Stimulated activated CD8-positive, alpha-beta memory T cell treated with anti-CD3 and anti-CD28 coated beads, Interleukin-12 subunit alpha, Interleukin-12 subunit beta, amount 100 ng/mL, for 24 hours (primary cell): ENCODE data around the gene CSRP1.
"Not testable (repeated sequence)": the region's sequence is repeated elsewhere in the genome, so short reads cannot be mapped to it uniquely, and the experiment has no call there.

Experiments used
- DNase-seq: peaks from one replicate; pipeline ENCODE4 v3.0.0-alpha.2; 2020; ENCODE audit errors: extremely low read depth

Gene CSRP1

GRCh38 chr1:201476670-201477344 lies 30.1 kb downstream of the CSRP1 start:
- DNase-seq: no peak

GRCh38 chr1:201475915-201476669 lies 30.8 kb downstream of the CSRP1 start:
- no peak for DNase-seq

- DNase-seq: no peak
Observed at GRCh38 chr1:201475130-201475529, 31.8 kb downstream of the CSRP1 start.

DNA sequence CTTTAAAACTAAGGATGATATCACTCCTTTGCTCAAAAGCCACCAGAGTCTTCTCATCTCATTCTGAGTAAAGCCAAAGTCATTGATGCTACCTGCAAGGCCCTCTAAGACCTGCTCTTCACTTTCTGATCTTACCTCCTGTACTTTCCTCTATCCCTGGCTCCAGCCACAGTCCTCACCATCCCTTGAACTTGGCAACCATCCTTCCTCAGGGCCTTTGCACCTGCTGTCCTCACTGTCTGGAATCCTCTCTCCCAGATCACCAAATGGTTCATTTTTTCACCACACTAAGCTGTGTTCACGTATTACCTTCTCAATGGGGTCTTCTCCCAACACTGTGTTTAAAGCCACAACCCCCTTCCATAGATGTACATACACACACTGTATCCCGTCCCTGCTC lies 33.6 kb downstream of the CSRP1 start:
- no peak for DNase-seq

DNA sequence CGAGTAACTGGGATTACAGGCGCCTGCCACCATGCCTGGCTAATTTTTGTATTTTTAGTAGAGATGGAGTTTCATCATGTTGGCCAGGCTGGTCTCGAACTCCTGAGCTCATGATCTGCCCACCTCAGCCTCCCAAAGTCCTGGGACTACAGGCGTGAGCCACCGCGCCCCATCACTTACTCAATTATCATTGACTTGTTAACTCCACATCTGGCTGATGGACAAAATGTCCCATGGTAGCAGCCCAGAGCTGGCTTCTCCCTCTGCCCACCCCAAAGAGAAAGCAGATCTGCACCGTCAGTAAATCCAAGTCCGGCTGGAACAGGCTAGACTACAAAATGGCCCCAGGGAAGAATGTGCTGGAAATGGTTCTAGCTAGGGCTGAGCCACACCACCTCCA lies 34.6 kb downstream of the CSRP1 start:
- not testable (repeated sequence) for DNase-seq

- DNase-seq: no peak
Observed at GRCh38 chr1:201471772-201472171, 35.2 kb downstream of the CSRP1 start.

- no peak for DNase-seq
Observed at GRCh38 chr1:201470581-201470980, 36.3 kb downstream of the CSRP1 start.

GRCh38 chr1:201469645-201470074 lies 37.3 kb downstream of the CSRP1 start:
- no peak for DNase-seq

GRCh38 chr1:201468844-201469644 lies 37.9 kb downstream of the CSRP1 start, which contains the start of gene PHLDA3:
TSS of gene PHLDA3 (minus strand) at chr1:201469188. CDS start at chr1:201468786, 402 bp downstream.
- no peak for DNase-seq

GRCh38 chr1:201468501-201468843 lies 38.5 kb downstream of the CSRP1 start:
- DNase-seq: no peak

GRCh38 chr1:201466492-201466891 lies 40.4 kb downstream of the CSRP1 start:
- no peak for DNase-seq

GRCh38 chr1:201465698-201466290 lies 41.1 kb downstream of the CSRP1 start:
- no peak for DNase-seq

GRCh38 chr1:201463071-201463552 lies 43.8 kb downstream of the CSRP1 start:
- no peak for DNase-seq

- no peak for DNase-seq
Observed at GRCh38 chr1:201461645-201462441, 45.1 kb downstream of the CSRP1 start.

DNA sequence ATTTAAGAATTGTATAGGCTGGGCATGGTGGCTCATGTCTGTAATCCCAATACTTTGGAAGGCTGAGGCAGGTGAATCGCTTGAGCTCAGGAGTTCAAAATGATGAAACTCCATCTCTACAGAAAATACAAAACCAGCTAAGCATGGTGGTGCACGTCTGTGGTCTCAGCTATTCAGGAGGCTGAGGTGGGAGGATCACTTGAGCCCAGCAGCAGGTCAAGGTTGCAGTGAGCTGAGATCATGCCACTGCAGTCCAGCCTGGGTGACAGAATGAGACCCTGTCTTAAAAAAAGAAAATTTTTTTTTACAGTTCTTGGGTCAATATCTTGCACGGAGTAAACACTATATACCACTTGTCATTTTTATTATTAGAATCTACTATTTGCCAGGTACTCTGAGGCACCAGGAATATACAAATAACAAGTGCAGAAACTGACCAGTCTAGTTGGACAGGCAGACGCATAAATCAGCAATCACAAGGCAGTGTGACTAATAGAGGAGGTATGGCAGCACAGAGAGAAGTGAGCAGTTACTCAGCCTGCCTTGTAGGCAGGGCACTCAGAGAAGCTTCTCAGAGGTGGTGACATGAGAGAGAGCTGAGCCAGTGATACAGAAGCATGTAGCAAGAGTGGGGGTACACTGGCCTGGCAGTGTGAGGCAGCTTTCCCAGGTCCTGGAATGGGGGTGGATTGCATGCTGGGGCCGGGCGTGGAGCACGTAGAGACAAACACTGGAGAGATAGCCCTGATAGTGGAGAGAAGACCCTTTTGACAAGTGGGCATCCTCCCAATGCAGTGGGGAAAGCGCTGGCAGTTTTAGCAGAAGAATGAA lies 45.9 kb downstream of the CSRP1 start:
- DNase-seq: no peak

DNA sequence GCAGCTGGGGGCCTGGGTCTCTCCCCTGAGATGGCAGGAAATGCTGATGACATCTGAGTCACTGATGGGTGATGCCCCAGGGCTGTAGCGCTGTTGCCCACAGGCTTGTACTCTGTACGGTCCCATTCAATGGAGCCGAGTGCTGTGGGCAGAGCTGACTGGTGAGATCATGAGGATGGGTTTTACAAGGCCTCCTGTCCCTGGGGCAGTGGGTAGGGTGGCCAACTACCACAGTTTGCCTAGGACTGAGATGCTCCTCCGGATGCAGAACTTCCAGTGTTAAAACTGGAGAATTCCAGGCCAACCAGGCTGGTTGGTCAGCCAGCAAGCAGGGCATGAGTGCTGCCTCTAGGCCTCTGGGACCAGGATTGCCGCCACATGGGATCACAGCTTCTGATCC lies 47.1 kb downstream of the CSRP1 start:
- no peak for DNase-seq

DNA sequence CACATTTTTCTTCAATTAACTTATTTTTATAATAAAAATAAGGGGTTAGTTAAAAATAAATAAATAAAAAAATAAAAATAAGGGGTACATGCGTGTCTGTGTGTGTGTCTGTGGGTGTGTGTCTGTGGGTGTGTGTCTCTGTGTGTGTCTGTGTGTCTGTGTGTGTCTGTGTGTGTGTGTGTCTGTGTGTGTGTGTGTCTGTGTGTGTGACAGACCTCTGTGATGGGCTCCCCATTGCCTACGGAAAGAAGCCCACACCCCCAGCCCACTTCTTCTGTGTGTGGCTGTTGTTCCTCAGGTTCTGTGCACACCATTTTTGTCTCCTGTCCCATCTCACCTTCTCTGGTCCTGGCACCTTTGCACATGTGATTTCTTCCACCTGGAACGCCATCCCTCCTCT lies 47.9 kb downstream of the CSRP1 start:
- no peak for DNase-seq

DNA sequence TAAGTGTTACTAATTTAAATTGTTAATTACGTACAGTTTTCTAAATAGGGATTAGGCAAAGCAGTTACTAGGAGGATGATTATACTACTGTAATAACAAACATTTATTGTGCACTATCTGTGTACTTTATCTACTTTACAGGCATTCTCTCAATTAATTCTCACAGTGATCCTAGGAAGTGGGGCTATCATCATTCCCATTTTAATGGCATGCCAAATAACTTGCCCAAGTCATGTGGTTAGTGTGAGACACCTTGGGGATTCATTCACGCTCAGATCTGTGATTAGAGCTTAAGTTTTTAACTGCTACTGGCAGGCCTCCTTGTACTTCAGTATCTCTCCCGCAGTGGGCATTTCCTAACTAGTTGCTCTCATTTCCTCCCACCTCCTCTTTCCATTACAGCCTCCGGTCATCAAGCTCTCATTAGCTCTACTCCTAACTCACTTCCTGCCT lies 49.4 kb downstream of the CSRP1 start:
- no peak for DNase-seq

DNA sequence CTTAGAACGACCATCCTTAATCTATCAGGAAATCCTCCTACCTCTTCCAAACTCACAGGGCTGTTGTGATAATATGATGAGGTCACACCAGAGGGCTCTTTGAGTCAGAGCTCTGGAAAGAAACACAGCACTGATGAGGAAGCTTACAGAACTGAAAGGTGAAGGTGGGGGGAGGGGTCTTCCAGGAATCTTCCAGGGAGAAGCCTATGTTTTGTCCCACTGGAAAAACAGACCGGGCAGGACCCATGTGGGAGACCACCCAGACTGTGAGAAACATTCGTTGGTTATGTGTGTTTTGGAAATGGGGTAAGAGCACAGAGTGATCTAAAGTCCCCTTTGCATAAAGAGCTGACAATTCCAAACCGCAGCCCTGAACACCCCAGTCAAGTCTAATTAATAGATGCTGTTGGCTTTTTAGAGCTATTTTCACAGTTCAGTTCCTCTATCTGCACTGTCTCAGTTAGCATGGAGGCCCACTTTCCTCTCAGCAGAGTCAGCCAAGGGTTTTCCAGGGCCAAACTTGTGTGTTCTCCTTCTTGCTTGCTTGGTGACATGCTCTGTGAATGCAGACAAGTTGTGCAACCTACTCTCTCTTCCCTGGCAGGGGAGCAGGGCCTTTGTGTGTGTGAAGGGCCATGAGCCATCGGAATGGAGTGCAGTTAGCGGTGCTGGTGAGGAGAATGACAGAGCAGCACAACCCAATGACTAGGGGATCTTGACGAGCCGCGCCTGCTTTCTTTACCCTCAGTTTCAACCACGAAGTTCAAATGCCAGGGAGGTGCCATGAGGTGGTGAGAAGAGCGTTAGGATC lies 50.2 kb downstream of the CSRP1 start:
- no peak for DNase-seq
